Fibroblast of lung (primary cell): ENCODE data around the gene ARHGEF26. TPM values are rescaled to one million over a fixed set of nuclear protein-coding genes. Genes with fewer than 3 reads are reported as not detected.

Source experiments
- DNase-seq, 2 donors: peaks; one replicate each; pipeline versions ENCODE4 v3.0.0 to v3.0.0-alpha.2; 2010; ENCODE audit warnings: low read depth in 2 of 2
- H2AFZ ChIP-seq: 2 replicates; pipeline ENCODE4 v1.5.1; 2012; ENCODE audit warnings: low read length, control low read depth, inconsistent platforms
- H3K27ac ChIP-seq: 2 replicates; pipeline ENCODE4 v1.5.1; 2011; ENCODE audit warnings: low read length, control low read depth; ENCODE audit not compliant: insufficient read depth
- H3K27me3 ChIP-seq: 2 replicates; pipeline ENCODE4 v1.5.1; 2011; ENCODE audit warnings: mild to moderate bottlenecking, low read length; ENCODE audit not compliant: control insufficient read depth, insufficient read depth
- H3K36me3 ChIP-seq: 2 replicates; pipeline ENCODE4 v1.5.1; 2011; ENCODE audit warnings: low read length; ENCODE audit not compliant: control insufficient read depth, insufficient read depth
- H3K4me1 ChIP-seq: 2 replicates; pipeline ENCODE4 v1.5.1; 2011; ENCODE audit warnings: low read length; ENCODE audit not compliant: control insufficient read depth, insufficient read depth; ENCODE audit errors: extremely low read depth
- H3K4me2 ChIP-seq: 2 replicates; pipeline ENCODE4 v1.5.1; 2011; ENCODE audit warnings: low read length, control low read depth; ENCODE audit not compliant: insufficient read depth; ENCODE audit errors: extremely low read depth
- H3K4me3 ChIP-seq, 4 experiments: fragments of 200-600 bp in 1 of 4; sonication (generic) in 1 of 4; replicated peaks in 1 of 4; 2 replicates each; pipeline ENCODE4 v1.5.1; 2011 to 2016; ENCODE audit warnings: low read length in 4 of 4, low read depth in 3 of 4, mild to moderate bottlenecking in 3 of 4, control low read depth in 2 of 4, inconsistent platforms in 1 of 4, mixed read lengths in 1 of 4; ENCODE audit not compliant: insufficient read depth in 1 of 4; ENCODE audit errors: control extremely low read depth in 1 of 4
- H3K79me2 ChIP-seq: 2 replicates; pipeline ENCODE4 v1.5.1; 2012; ENCODE audit warnings: mild to moderate bottlenecking, low read length, inconsistent platforms; ENCODE audit not compliant: control insufficient read depth, insufficient read depth
- H3K9ac ChIP-seq: 2 replicates; pipeline ENCODE4 v1.5.1; 2011; ENCODE audit warnings: mild to moderate bottlenecking, low read length, control low read depth; ENCODE audit not compliant: insufficient read depth
- H3K9me3 ChIP-seq: 2 replicates; pipeline ENCODE4 v1.5.1; 2012; ENCODE audit warnings: low read depth, low read length; ENCODE audit not compliant: control insufficient read depth, insufficient read depth
- H4K20me1 ChIP-seq: 2 replicates; pipeline ENCODE4 v1.5.1; 2011; ENCODE audit warnings: low read length; ENCODE audit not compliant: control insufficient read depth, insufficient read depth; ENCODE audit errors: extremely low read depth
- EZH2 ChIP-seq: IDR thresholded peaks from 2 replicates; pipeline ENCODE4 v1.5.1; 2012; ENCODE audit warnings: low read length, control low read depth, mild to moderate bottlenecking; ENCODE audit errors: missing control alignments
- polyA plus RNA-seq, 2 donors: library from polyadenylated mRNA; depleted of rRNA in 1 of 2; stranded (reverse) in 1 of 2; unstranded in 1 of 2; fragments of >200 nt; gene quantifications; 2 replicates each; pipeline ENCODE4 v1.2.1, GENCODE V29; 2011 to 2012; ENCODE audit warnings: missing spikeins in 1 of 2
- total RNA-seq: library from RNA; depleted of rRNA; stranded (reverse); fragments of >200 nt; gene quantifications from 2 replicates; pipeline ENCODE4 v1.2.1, GENCODE V29; 2014
- TF ChIP-seq, protein P1 (sequence below), 2 donors: IDR thresholded peaks in 1 of 2; conservative IDR thresholded peaks in 1 of 2; 1 replicate in 1 of 2; 2 replicates in 1 of 2; pipeline ENCODE4 v1.5.1; 2011 to 2012; ENCODE audit warnings: low read length in 2 of 2, control low read depth in 1 of 2, inconsistent platforms in 1 of 2, low read depth in 1 of 2, mild to moderate bottlenecking in 1 of 2

The ARHGEF26 gene
- total and polyA plus RNA-seq, 2 donors (not counting 1 experiment from before 2014, with no cell fraction given), result 0.72 to 2.1 TPM

DNA sequence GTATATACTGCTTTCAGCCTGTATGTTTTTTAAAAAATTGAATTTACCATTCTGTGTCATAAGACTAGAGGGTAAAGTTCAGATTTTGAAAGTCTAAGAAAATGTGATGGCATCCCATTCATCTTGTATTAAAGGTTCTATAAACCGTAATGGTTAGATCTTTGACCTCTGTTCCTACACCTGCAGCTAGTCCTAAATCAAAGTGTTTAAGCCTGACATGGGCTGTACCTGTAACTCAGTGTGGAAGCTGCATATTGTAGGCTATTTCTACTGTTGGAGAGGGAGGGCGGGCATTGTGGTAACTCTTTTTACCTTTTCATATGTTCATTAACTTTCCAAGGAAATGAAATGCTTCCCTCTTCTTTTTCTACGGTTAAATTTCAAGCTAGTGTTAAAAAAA, 53.9 kb downstream of the ARHGEF26 start:
- no peak for TF ChIP-seq EZH2
- TF ChIP-seq, protein P1, sequence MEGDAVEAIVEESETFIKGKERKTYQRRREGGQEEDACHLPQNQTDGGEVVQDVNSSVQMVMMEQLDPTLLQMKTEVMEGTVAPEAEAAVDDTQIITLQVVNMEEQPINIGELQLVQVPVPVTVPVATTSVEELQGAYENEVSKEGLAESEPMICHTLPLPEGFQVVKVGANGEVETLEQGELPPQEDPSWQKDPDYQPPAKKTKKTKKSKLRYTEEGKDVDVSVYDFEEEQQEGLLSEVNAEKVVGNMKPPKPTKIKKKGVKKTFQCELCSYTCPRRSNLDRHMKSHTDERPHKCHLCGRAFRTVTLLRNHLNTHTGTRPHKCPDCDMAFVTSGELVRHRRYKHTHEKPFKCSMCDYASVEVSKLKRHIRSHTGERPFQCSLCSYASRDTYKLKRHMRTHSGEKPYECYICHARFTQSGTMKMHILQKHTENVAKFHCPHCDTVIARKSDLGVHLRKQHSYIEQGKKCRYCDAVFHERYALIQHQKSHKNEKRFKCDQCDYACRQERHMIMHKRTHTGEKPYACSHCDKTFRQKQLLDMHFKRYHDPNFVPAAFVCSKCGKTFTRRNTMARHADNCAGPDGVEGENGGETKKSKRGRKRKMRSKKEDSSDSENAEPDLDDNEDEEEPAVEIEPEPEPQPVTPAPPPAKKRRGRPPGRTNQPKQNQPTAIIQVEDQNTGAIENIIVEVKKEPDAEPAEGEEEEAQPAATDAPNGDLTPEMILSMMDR (conservative IDR thresholded peaks at IDR 0.05 in 1 of 2, IDR thresholded peaks at IDR 0.05 in 1 of 2; ENCODE audit: low read depth in 1 of 2, low read length in 2 of 2), result no peak
- no peaks in the 10 kb centered on the region for H3K9me3 ChIP-seq
- no peak overlapping the region for H3K4me3 ChIP-seq
- no peaks in the 10 kb centered on the region for H3K4me1 ChIP-seq
- no peak overlapping the region for H3K27ac ChIP-seq
- no peak for DNase-seq
- H3K36me3 ChIP-seq, result no peaks in the 10 kb centered on the region
- H3K27me3 ChIP-seq, result no peaks in the 10 kb centered on the region
- H4K20me1 ChIP-seq, result no peaks in the 10 kb centered on the region
- H3K79me2 ChIP-seq, result no peaks in the 10 kb centered on the region
- H3K4me2 ChIP-seq, result no peak overlapping the region
- H2AFZ ChIP-seq, result no peak overlapping the region
- H3K9ac ChIP-seq, result no peak overlapping the region

DNA sequence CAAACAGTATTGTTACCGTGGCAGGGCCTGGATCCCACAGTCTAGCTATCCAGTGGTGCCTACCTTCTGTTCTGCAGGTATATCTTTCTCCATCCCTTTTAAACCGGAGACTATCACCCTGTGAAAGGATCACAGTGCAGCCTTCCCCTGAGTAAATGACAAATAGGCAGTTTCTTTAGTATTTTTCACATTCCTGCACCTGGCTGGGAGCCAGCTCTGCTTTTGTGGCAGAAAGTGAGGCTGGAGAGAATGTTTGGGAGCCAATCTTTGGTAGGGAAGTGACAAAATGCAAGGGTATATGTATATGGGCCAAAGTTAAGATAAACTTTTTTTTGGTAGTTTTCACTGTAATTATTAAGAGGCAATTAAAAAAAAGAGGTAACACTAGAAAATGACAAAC, 54.8 kb downstream of the ARHGEF26 start:
- no peaks in the 10 kb centered on the region for H3K9me3 ChIP-seq
- H3K9ac ChIP-seq, result no peak overlapping the region
- H3K4me2 ChIP-seq, result no peak overlapping the region
- no peak overlapping the region for H2AFZ ChIP-seq
- H3K27me3 ChIP-seq, result no peaks in the 10 kb centered on the region
- no peaks in the 10 kb centered on the region for H3K36me3 ChIP-seq
- TF ChIP-seq EZH2, result no peak
- TF ChIP-seq, protein P1 (conservative IDR thresholded peaks at IDR 0.05 in 1 of 2, IDR thresholded peaks at IDR 0.05 in 1 of 2; ENCODE audit: low read depth in 1 of 2, low read length in 2 of 2), result no peak
- H3K4me3 ChIP-seq, result no peak overlapping the region
- no peaks in the 10 kb centered on the region for H3K4me1 ChIP-seq
- H3K27ac ChIP-seq, result no peak overlapping the region
- H3K79me2 ChIP-seq, result no peaks in the 10 kb centered on the region
- H4K20me1 ChIP-seq, result no peaks in the 10 kb centered on the region
- DNase-seq, result no peak

DNA sequence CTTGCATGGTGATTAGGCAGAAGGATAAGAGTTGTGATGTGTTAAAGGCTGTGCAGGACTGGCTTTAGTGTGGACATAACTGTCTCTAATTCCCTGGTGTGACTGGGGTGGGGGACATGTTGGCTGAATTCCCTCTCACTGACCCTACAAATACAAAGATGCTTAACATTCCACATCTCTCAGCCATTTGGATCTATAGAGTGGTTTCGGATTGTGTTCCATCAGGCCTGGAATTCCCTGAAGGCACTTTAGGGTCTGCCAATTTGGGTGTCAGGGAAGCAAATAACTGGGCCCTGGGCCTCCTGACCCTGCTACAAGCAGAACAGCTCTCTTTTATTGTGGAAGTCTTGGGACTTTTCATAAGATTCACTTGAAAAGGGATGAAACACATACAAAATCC, 56.2 kb downstream of the ARHGEF26 start:
- no peaks in the 10 kb centered on the region for H3K27me3 ChIP-seq
- H3K9ac ChIP-seq, result no peak overlapping the region
- H3K4me1 ChIP-seq, result no peaks in the 10 kb centered on the region
- H3K4me2 ChIP-seq, result no peak overlapping the region
- no peaks in the 10 kb centered on the region for H4K20me1 ChIP-seq
- H3K4me3 ChIP-seq, result no peak overlapping the region
- H2AFZ ChIP-seq, result no peak overlapping the region
- DNase-seq, result no peak
- no peaks in the 10 kb centered on the region for H3K79me2 ChIP-seq
- no peaks in the 10 kb centered on the region for H3K9me3 ChIP-seq
- H3K36me3 ChIP-seq, result no peaks in the 10 kb centered on the region
- TF ChIP-seq EZH2, result no peak
- TF ChIP-seq, protein P1 (conservative IDR thresholded peaks at IDR 0.05 in 1 of 2, IDR thresholded peaks at IDR 0.05 in 1 of 2; ENCODE audit: low read depth in 1 of 2, low read length in 2 of 2), result no peak
- H3K27ac ChIP-seq, result no peak overlapping the region
